DMS79 (cell line): ENCODE measurements around the gene PNMA6A.
A peak's percentile ranks its signal among the peaks of the same experiment; 100 is the strongest.
"Not testable (repeated sequence)": the region's sequence is repeated elsewhere in the genome, so short reads cannot be mapped to it uniquely, and the experiment has no call there.

Experiments
- DNase-seq: peaks from one replicate; lab custom pipeline; 2025; lab: John Stamatoyannopoulos, UW

The PNMA6A gene

DNA sequence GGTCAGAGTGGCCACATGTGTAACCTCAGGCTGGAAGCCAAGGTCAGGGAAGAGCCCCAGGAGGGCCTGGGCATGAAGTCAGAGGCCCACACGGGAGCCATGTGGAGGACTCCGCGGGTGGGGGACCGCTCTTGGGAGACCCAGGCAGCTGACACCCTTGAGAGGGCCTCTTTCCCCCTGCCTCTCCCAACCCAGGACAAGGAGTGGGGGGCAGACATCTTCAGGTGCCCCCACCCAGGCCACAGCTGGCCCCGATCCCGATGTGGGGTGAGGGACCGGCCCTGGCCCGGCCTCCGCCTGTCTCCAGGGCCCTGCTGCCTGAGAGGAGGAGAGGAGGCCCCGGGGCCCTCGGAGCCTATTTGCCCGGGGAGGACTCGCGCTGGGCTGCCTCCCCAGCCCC is 3.1 kb downstream of the PNMA6A start:
- DNase-seq = no peak

DNA sequence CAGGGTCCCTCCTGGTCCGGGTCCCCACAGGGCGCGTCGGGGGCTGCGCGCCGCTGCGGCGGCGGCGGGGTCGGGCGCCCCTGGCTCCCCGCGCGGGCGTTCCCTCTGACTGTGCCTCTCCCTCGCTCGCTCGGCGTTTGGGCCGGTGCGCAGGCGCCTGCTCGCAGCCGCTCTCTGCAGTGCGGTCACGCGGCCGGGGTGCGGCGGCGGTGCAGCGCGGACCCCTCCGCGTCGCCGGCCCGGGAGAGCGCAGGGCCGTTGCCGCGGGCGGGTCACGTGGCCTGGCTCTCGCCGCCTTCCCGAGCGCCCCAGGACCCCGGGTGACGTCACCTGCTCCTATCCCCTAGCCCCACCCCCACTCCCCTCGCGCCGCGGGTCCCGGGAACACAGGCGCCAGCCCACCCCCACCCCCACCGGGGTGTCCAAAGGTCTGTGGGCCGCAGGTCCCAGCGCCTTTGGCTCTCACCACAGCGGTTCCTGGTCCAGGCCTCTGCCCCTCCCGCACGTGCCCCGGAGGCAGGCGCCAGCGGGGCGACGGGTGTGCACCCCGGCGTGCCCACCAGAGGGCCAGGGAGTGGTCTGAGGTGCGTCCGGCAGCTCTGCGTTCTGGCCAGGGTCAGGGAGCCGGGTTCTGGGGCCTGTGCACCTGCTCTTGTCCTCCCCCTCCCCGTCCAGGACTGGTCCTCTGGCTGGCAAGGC is 5.3 kb downstream of the PNMA6A start:
- DNase-seq = not testable (repeated sequence)

DNA sequence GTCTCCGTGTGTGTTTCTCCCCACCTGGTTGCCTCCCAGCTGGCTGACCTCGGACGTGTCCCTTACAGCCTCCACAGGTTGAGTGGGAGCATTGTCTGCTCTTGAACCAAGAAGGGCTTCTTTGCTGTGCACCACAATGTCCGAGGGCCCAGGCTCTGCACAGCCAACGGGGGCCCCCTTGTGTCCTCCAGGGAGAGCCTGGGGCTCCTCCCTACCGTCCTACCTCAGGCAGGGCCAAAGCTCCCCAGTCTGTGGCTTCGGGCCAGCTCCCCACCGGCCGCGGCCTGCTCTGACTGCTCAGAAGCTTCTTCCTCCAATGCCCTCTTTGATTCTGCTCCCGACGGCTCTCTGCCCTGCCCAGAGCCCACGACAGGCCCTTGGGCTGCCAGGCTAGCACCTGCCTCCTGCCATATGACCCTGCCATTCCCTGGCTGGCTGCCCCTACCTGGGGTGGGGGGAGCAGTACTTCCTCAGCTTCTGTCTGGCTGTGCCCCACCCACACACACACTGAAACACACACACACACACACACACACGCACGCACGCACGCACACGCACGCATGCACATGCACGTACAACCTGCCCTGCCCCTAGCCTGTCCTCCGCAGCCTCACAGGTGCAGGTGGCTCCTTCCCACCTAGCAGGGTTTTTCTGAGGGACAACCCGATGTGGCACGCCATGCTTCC is 11.1 kb downstream of the PNMA6A start:
- DNase-seq = peak; percentile 32

GRCh38 chrX:153102418-153102817 is 30.2 kb downstream of the PNMA6A start:
- DNase-seq = no peak

DNA sequence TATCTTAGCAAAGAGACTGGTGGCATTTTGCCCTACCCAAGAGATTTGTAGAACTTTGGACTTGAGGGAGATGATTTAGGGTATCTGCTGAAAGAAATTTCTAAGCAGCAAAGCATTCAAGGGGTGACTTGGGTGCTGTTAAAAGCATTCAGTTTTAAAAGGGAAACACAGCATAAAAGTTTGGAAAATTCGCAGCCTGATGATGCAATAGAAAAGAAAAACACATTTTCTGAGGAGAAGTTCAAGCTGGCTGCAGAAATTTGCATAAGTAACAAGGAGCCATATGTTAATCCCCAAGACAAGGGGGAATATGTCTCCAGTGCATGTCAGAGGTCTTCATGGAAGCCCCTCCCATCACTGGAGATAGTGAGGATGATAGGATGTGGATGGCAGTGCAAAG is 32.7 kb downstream of the PNMA6A start:
- DNase-seq = not testable (repeated sequence)

- peak; percentile 21 for DNase-seq
These were observed 34.0 kb downstream of the PNMA6A start for GRCh38 chrX:153106092-153106801.

- DNase-seq = not testable (repeated sequence)
These were observed 38.5 kb downstream of the PNMA6A start for GRCh38 chrX:153110735-153111134.

DNA sequence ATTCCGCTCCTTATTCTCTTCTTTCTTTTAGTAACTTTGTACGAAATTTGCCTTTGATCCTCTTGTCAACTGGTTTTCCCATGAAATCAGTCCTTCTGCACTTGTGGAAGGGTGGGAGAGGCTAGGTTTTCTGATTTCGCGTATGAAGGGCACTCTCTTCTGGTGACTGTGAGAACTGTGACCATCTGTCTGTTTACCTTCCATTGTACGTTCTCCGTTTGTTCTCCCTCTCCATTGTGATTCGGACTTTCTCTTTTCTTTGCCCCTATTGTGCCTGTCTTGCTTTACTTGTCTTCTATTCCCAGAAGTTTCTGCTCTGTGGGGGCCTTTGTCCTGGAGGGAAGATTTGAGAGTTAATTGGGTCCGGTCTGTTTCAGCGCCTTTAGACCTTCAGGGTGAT is 41.6 kb downstream of the PNMA6A start:
- DNase-seq = not testable (repeated sequence)

- DNase-seq = not testable (repeated sequence)
These were observed 45.5 kb downstream of the PNMA6A start for GRCh38 chrX:153117754-153118153.

DNA sequence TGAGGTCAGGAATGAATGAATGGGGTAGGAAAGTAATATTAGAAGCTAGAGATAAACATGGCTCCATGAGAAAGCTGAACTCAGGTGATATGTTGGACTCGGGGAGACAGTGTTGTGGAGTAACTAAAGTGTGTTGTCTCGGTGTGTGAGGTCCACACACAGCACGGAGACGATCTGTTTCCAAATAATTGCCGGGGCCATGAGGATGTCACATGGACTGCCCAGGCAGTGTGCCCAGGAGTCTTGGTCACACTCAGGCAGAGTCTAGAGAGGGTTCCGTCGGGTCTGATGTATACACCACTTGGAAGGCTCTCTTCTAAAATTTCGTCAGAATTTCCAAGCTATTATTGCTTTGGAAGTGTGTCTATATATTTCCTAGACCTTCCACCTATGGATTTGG is 48.0 kb downstream of the PNMA6A start:
- not testable (repeated sequence) for DNase-seq

GRCh38 chrX:153123468-153123867 is 51.2 kb downstream of the PNMA6A start:
- not testable (repeated sequence) for DNase-seq
